HG02970 (cell line): ENCODE measurements around the gene PTPRC.
A peak's percentile ranks its signal among the peaks of the same experiment; 100 is the strongest.

Source experiments
- ATAC-seq: cut with Tn5 transposase; IDR thresholded peaks from one replicate; pipeline ENCODE4 v1.9.1; 2021; ENCODE audit warnings: mild to moderate bottlenecking, moderate library complexity, moderate number of reproducible peaks; ENCODE audit not compliant: unreplicated experiment, low FRiP score

The PTPRC gene

DNA sequence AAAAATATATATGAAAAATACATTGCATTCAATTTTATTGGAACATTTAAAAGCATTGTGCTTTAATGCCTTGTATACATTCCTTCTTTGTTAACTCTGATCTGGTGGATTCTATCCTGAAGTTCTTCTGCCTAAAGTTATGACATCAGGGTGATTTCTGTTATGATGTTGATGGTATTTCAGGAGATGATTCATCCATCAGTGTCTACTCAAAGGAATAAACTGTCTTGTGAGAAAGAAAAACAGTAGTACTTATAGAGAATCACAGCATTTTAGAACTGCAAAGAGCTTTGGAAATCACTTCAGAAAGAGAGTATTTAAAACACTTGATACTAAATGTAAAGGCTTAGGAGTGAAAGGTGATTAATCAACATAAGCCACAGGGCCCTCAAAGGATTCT is 155.7 kb downstream of the PTPRC start:
- no peak for ATAC-seq

DNA sequence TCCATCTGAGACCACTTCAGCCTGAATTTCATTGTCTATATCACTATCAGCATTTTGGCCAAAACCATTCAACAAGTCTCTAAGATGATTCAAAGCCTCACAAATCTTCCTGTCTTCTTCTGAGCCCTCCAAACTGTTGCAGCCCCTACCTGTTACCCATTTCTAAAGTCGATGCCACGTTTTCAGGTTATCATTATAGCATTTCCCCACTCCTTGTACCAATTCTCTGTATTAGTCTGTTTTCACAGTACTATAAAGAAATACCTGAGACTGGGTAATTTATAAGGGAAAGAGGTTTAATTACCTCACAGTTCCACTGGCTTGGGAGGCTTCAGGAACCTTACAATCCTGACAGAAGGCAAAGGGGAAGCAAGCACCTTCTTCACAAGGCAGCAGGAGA is 158.8 kb downstream of the PTPRC start:
- ATAC-seq = no peak

DNA sequence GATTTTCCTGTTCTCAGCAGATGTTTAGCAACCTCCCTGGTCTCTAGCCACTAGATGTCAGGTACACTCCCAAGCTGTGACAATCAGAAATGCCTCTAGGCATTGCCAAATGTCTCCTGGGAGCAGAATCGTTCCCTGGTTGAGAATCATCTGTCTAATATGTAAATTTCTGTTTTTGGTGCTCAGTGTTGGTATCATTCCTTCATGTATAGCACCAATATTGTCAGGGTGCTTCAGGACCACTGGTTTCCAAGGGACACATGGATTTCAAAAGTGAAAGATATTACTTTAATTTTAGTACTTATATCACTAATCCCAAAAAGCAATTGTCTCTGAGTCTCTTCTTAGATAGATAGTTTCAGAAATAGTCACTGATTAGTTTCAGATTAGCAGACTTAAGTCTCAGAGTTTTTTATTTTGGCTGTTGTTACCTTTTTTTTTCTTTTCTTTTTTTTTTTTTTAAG is 160.1 kb downstream of the PTPRC start:
- peak; percentile 61 for ATAC-seq

DNA sequence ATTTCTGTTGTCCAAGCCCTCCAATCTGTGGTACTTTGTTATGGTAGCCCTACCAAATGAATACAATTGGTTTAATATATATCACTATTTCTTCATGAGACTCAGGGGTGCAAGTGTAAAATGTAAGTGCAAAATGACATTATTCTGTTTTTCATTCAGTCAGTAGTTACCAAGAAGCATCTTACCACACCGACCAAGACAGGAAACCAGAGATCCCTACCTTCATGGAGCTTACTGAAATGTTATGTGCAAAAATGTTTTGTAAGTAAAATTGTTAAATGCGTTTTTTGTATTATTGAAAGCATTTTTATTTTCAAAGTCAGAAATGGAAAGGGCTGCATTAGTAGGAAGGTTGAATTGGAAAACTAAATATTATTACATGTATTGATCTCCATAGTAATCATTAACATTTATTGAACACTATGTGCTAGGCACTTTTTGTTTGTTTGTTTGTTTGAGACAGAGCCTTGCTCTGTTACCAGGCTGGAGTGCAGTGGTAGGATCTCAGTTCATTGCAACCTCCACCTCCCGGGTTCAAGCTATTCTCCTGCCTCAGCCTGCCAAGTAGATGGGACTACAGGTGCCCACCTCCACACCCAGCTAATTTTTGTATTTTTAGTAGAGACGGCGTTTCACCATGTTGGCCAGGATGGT is 166.8 kb downstream of the PTPRC start:
- no peak for ATAC-seq

DNA sequence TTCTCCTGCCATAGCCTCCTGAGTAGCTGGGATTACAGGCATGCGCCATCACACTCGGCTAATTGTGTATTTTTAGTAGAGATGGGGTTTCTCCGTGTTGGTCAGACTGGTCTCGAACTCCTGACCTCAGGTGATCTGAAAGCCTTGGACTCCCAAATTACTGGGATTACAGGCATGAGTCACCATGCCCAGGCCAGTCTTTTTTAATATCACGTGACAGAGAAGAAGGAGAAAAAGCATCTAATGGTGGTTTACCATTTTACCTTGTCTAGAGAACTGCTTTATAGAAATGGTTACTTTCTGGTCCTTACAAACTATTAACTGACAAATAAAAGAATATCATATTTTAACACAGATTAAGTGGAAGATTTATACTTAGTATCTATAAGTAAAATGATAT is 168.0 kb downstream of the PTPRC start:
- ATAC-seq = no peak
